PFSK-1 (cell line): ENCODE results near the gene JPH3. TPM values are rescaled to one million over a fixed set of nuclear protein-coding genes. Genes with fewer than 3 reads are reported as not detected.

Experiments
- FOXP2 ChIP-seq: optimal IDR thresholded peaks from 2 replicates; pipeline ENCODE3; 2011; ENCODE audit warnings: borderline replicate concordance, control low read depth, inconsistent platforms; ENCODE audit not compliant: insufficient read depth; ENCODE audit errors: extremely low read length, extremely low read depth
- POLR2AphosphoS5 ChIP-seq: IDR thresholded peaks from 2 replicates; pipeline ENCODE4 v1.6.1; 2012; ENCODE audit warnings: low read depth, mild to moderate bottlenecking, control low read depth, low read length, moderate library complexity
- REST ChIP-seq, 2 experiments: IDR thresholded peaks; 2 replicates each; pipeline versions ENCODE4 v1.6.1 to v1.8.0; 2011 to 2012; ENCODE audit warnings: low read depth in 2 of 2, low read length in 2 of 2, control low read depth in 1 of 2, inconsistent platforms in 1 of 2, mild to moderate bottlenecking in 1 of 2, moderate library complexity in 1 of 2; ENCODE audit not compliant: insufficient read depth in 1 of 2
- SIN3A ChIP-seq: IDR thresholded peaks from 2 replicates; pipeline ENCODE4 v1.6.1; 2012; ENCODE audit warnings: mild to moderate bottlenecking, low read length, moderate library complexity, borderline replicate concordance; ENCODE audit not compliant: insufficient read depth
- TAF1 ChIP-seq: IDR thresholded peaks from 2 replicates; pipeline ENCODE4 v1.6.1; 2012; ENCODE audit warnings: low read length, control low read depth, borderline replicate concordance; ENCODE audit not compliant: insufficient read depth
- polyA plus RNA-seq: library from polyadenylated mRNA; unstranded; fragments of >200 nt; gene quantifications from one replicate; pipeline ENCODE4 v1.2.1, GENCODE V29; 2012; ENCODE audit warnings: low read depth, missing spikeins; ENCODE audit not compliant: insufficient read length

Gene JPH3
- polyA plus RNA-seq: 4.5 TPM

GRCh38 chr16:87602001-87602775 is at the start of gene JPH3:
Gene JPH3 (plus strand): TSS chr16:87602508. CDS start chr16:87603147, 639 bp downstream.
- TF ChIP-seq POLR2AphosphoS5 (no peak), FOXP2 (no peak), REST (IDR thresholded peaks at IDR 0.05; ENCODE audit: insufficient read depth in 1 of 2, low read depth in 2 of 2, low read length in 2 of 2) (no peak), TAF1 (no peak), SIN3A (no peak)

GRCh38 chr16:87552772-87553573 is 49.3 kb upstream of the JPH3 start:
- no peak for TF ChIP-seq SIN3A
- TF ChIP-seq TAF1: no peak
- no peak for TF ChIP-seq REST (IDR thresholded peaks at IDR 0.05; ENCODE audit: insufficient read depth in 1 of 2, low read depth in 2 of 2, low read length in 2 of 2)
- TF ChIP-seq FOXP2: no peak
- TF ChIP-seq POLR2AphosphoS5: no peak

- TF ChIP-seq REST (IDR thresholded peaks at IDR 0.05; ENCODE audit: insufficient read depth in 1 of 2, low read depth in 2 of 2, low read length in 2 of 2) (no peak), TAF1 (no peak), SIN3A (no peak), FOXP2 (no peak), POLR2AphosphoS5 (no peak)
Measured at GRCh38 chr16:87554754-87555427, 47.4 kb upstream of the JPH3 start.

- TF ChIP-seq SIN3A (no peak), POLR2AphosphoS5 (no peak), TAF1 (no peak), FOXP2 (no peak), REST (IDR thresholded peaks at IDR 0.05; ENCODE audit: insufficient read depth in 1 of 2, low read depth in 2 of 2, low read length in 2 of 2) (no peak)
Measured at GRCh38 chr16:87555647-87556046, 46.7 kb upstream of the JPH3 start.
